Transverse colon (tissue), 4 donors: ENCODE data around the gene FATE1.

ENCODE experiments used
- EP300 ChIP-seq: sonication (generic); formaldehyde crosslinking; IDR thresholded peaks from one replicate; pipeline ENCODE4 v1.6.1; 2017; ENCODE audit warnings: antibody characterized with exemption, low read depth
- POLR2A ChIP-seq: fragments of 450-650 bp; IDR thresholded peaks from one replicate; pipeline ENCODE4 v1.6.1; 2016; ENCODE audit warnings: antibody characterized with exemption, mild to moderate bottlenecking, moderate library complexity
- POLR2AphosphoS5 ChIP-seq, 3 donors: sonication (generic); formaldehyde crosslinking; IDR thresholded peaks; one replicate each; pipeline ENCODE4 v1.6.1; 2016; ENCODE audit warnings: antibody characterized with exemption in 3 of 3
- TF ChIP-seq, protein P1 (sequence below), 5 experiments: fragments of 200-600 bp in 3 of 5; fragments of 450-650 bp in 2 of 5; sonication (generic) in 3 of 5; IDR thresholded peaks; 1 replicate in 2 of 5; 2 replicates in 3 of 5; pipeline ENCODE4 v1.5.1; 2016 to 2017; ENCODE audit warnings: antibody characterized with exemption in 5 of 5, inconsistent platforms in 3 of 5, mild to moderate bottlenecking in 2 of 5, moderate library complexity in 1 of 5

DNA sequence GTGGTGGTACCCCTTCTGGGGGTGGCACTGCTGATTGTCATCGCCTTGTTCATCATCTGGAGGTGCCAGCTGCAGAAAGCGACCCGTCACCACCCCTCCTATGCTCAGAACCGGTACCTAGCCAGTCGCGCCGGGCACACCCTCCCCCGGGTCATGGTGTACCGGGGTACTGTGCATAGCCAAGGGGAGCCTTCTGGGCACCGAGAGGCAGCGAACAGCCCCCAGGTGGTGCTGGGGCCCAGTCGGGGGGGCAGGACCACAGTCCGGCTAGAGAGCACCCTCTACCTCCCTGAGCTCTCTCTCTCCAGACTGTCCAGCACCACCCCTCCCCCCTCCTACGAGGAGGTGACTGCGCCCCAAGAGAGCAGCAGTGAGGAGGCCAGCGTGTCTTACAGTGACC lies 15.3 kb upstream of the FATE1 start:
- TF ChIP-seq POLR2A (no peak), POLR2AphosphoS5 (IDR thresholded peaks at IDR 0.05) (no peak), EP300 (no peak)
- TF ChIP-seq, protein P1, sequence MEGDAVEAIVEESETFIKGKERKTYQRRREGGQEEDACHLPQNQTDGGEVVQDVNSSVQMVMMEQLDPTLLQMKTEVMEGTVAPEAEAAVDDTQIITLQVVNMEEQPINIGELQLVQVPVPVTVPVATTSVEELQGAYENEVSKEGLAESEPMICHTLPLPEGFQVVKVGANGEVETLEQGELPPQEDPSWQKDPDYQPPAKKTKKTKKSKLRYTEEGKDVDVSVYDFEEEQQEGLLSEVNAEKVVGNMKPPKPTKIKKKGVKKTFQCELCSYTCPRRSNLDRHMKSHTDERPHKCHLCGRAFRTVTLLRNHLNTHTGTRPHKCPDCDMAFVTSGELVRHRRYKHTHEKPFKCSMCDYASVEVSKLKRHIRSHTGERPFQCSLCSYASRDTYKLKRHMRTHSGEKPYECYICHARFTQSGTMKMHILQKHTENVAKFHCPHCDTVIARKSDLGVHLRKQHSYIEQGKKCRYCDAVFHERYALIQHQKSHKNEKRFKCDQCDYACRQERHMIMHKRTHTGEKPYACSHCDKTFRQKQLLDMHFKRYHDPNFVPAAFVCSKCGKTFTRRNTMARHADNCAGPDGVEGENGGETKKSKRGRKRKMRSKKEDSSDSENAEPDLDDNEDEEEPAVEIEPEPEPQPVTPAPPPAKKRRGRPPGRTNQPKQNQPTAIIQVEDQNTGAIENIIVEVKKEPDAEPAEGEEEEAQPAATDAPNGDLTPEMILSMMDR (IDR thresholded peaks at IDR 0.05) = no peak
